ENCODE results near the gene CXorf49B.
"Not testable (repeated sequence)": the region's sequence is repeated elsewhere in the genome, so short reads cannot be mapped to it uniquely, and the experiment has no call there.

DNA sequence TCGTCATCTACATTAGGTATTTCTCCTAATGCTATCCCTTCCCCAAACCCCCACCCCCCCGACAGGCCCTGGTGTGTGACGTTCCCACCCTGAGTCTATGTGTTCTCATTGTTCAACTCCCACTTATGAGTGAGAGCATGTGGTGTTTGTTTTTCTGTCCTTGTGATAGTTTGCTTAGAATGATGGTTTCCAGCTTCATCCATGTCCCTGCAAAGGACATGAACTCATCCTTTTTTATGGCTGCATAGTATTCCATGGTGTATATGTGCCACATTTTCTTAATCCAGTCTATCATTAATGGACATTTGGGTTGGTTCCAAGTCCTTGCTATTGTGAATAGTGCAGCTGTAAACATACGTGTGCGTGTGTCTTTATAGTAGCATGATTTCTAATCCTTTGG is 43.3 kb downstream of the CXorf49B start:
- TF ChIP-seq, protein P1, sequence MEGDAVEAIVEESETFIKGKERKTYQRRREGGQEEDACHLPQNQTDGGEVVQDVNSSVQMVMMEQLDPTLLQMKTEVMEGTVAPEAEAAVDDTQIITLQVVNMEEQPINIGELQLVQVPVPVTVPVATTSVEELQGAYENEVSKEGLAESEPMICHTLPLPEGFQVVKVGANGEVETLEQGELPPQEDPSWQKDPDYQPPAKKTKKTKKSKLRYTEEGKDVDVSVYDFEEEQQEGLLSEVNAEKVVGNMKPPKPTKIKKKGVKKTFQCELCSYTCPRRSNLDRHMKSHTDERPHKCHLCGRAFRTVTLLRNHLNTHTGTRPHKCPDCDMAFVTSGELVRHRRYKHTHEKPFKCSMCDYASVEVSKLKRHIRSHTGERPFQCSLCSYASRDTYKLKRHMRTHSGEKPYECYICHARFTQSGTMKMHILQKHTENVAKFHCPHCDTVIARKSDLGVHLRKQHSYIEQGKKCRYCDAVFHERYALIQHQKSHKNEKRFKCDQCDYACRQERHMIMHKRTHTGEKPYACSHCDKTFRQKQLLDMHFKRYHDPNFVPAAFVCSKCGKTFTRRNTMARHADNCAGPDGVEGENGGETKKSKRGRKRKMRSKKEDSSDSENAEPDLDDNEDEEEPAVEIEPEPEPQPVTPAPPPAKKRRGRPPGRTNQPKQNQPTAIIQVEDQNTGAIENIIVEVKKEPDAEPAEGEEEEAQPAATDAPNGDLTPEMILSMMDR (IDR thresholded peaks at IDR 0.05 in 4 of 5, conservative IDR thresholded peaks at IDR 0.05 in 1 of 5), result not testable (repeated sequence)
- not testable (repeated sequence) for TF ChIP-seq POLR2A (IDR thresholded peaks at IDR 0.05)

Data from gastrocnemius medialis (tissue), 4 donors.